Spleen (tissue), 11 donors: ENCODE results near the gene TMED8. TPM values are rescaled to one million over a fixed set of nuclear protein-coding genes. Genes with fewer than 3 reads are reported as not detected.

Experiments
- DNase-seq: peaks from one replicate; pipeline ENCODE4 v3.0.0-alpha.2; 2020
- H3K27ac ChIP-seq, 8 donors: fragments of 200-600 bp; sonication (generic) in 7 of 8; 1 replicate in 4 of 8; 2 replicates in 4 of 8; pipeline versions ENCODE4 v1.5.0 to v1.8.0; 2016 to 2021; ENCODE audit warnings: inconsistent platforms in 4 of 8, mild to moderate bottlenecking in 4 of 8, moderate library complexity in 1 of 8
- H3K27me3 ChIP-seq, 7 donors: fragments of 200-600 bp; sonication (generic) in 6 of 7; replicated peaks in 1 of 7; 1 replicate in 4 of 7; 2 replicates in 3 of 7; pipeline versions ENCODE4 v1.5.0 to v1.8.0; 2016 to 2021; ENCODE audit warnings: inconsistent platforms in 3 of 7, mild to moderate bottlenecking in 1 of 7
- H3K36me3 ChIP-seq, 6 donors: fragments of 200-600 bp; sonication (generic) in 5 of 6; 1 replicate in 4 of 6; 2 replicates in 2 of 6; pipeline versions ENCODE4 v1.5.0 to v1.8.0; 2016 to 2021; ENCODE audit warnings: inconsistent platforms in 2 of 6
- H3K4me1 ChIP-seq, 6 donors: fragments of 200-600 bp; sonication (generic) in 5 of 6; 1 replicate in 3 of 6; 2 replicates in 3 of 6; pipeline versions ENCODE4 v1.5.0 to v1.8.0; 2016 to 2021; ENCODE audit warnings: inconsistent platforms in 3 of 6
- H3K4me3 ChIP-seq, 8 donors: fragments of 200-600 bp; sonication (generic) in 7 of 8; 1 replicate in 4 of 8; 2 replicates in 4 of 8; pipeline versions ENCODE4 v1.5.0 to v1.8.0; 2016 to 2021; ENCODE audit warnings: inconsistent platforms in 4 of 8, mild to moderate bottlenecking in 4 of 8, moderate library complexity in 2 of 8
- H3K9me3 ChIP-seq, 8 donors: fragments of 200-600 bp; sonication (generic) in 7 of 8; 1 replicate in 4 of 8; 2 replicates in 4 of 8; pipeline versions ENCODE4 v1.5.0 to v1.8.0; 2016 to 2021; ENCODE audit warnings: inconsistent platforms in 4 of 8
- CTCF ChIP-seq, 11 experiments: fragments of 200-600 bp in 7 of 11; fragments of 450-650 bp in 4 of 11; sonication (generic) in 4 of 11; IDR thresholded peaks in 8 of 11; conservative IDR thresholded peaks in 3 of 11; 1 replicate in 7 of 11; 2 replicates in 4 of 11; pipeline versions ENCODE4 v1.4.0 to v1.8.0; 2016 to 2021; ENCODE audit warnings: antibody characterized with exemption in 11 of 11, inconsistent platforms in 4 of 11, mild to moderate bottlenecking in 1 of 11
- POLR2A ChIP-seq, 3 donors: fragments of 450-650 bp; IDR thresholded peaks; one replicate each; pipeline ENCODE4 v1.5.1; 2017; ENCODE audit warnings: antibody characterized with exemption in 3 of 3, mild to moderate bottlenecking in 1 of 3
- POLR2AphosphoS5 ChIP-seq, 3 donors: sonication (generic); formaldehyde crosslinking; IDR thresholded peaks; one replicate each; pipeline ENCODE4 v1.5.1; 2017; ENCODE audit warnings: antibody characterized with exemption in 3 of 3
- WGBS, 5 donors: extraction: QIAGEN DNeasy Blood & Tissue Kit in 3 of 5; methylation state at CpG; one replicate each; pipeline versions ENCODE4 v1.1.5 to v1.1.7; 2013 to 2018; 5-methylcytosine and 5-hydroxymethylcytosine counted together
- intact Hi-C: fragments of 100-400 bp; cut with DNase I; formaldehyde crosslinking; loops from one replicate; pipeline ENCODE4 v1.15.0; 2023; ENCODE audit warnings: low total_unique reads
- polyA plus RNA-seq, 3 donors: library from polyadenylated mRNA; stranded (reverse); fragments of 200-250 nt; gene quantifications; one replicate each; pipeline ENCODE4 v1.2.1, GENCODE V29; 2013
- total RNA-seq, 7 donors: library from RNA; depleted of rRNA in 3 of 7; stranded (reverse); fragments of >200 nt in 3 of 7; fragmentation: NEBNext Ultra II Directional in 4 of 7; extraction: Animal tissue kit (Norgen Biotek cat#: 25700) in 4 of 7; gene quantifications; one replicate each; pipeline versions ENCODE4 v1.1.0 to v1.2.1, GENCODE V29; 2016 to 2021
- donor health status: healthy with polysubstance abuse.
- donor health status: DM: no; HTN: no; CAD: no; lungs with moderate emphysema.
- donor health status: DM: no; HTN: no; CAD: no.
- donor health status: Bipolar disorder and iron deficiency.
- donor health status: healthy.
- donor health status: DM: no; HTN: no; CAD: no.
- donor health status: DM: yes; HTN: yes; CAD: no.

TMED8 gene
- total and polyA plus RNA-seq, 10 donors, result 8.1 to 32.3 (median 21.4) TPM

- DNase-seq, result no peak
- H3K4me1 ChIP-seq, result peaks cover 12 to 62% (median 37%) of the 10 kb centered on the region in 6 donors
- no peaks in the 10 kb centered on the region for H3K9me3 ChIP-seq
- peak overlapping the region in 6 of 8 donors; percentile 88 to 95 (median 94) for H3K27ac ChIP-seq
- intact Hi-C loops, result loop anchor here (5.0 kb wide), 1 partner anchor 80 kb away; the partner anchor contains the start of genes AHSA1 and VIPAS39
- TF ChIP-seq POLR2AphosphoS5 (IDR thresholded peaks at IDR 0.05) (no peak), CTCF (IDR thresholded peaks at IDR 0.05 in 8 of 11, conservative IDR thresholded peaks at IDR 0.05 in 3 of 11) (no peak), POLR2A (IDR thresholded peaks at IDR 0.05) (no peak)
- no peaks in the 10 kb centered on the region for H3K36me3 ChIP-seq
- H3K4me3 ChIP-seq, result peak overlapping the region; percentile 82 to 100 (median 98)
- H3K27me3 ChIP-seq, result no peaks in the 10 kb centered on the region
- 15 to 20% (median 16%) methylated on average over 10 of the region's 10 CpGs for WGBS, 5 donors
These were observed 579 bp upstream of the TMED8 start for GRCh38 chr14:77377502-77377844.

GRCh38 chr14:77375973-77376770 is 722 bp downstream of the TMED8 start:
- Histone ChIP-seq H3K9me3 (no peaks in the 10 kb centered on the region), H3K36me3 (no peaks in the 10 kb centered on the region), H3K4me1 (peaks cover 12 to 75% (median 49%) of the 10 kb centered on the region in 6 donors), H3K27ac (peak overlapping the region; percentile 78 to 95 (median 91)), H3K4me3 (peak overlapping the region; percentile 82 to 100 (median 98)), H3K27me3 (no peaks in the 10 kb centered on the region)
- 7 to 12% (median 10%) methylated on average over 23 to 24 of the region's 24 CpGs for WGBS, 5 donors
- peak; percentile 88 for DNase-seq
- TF ChIP-seq CTCF (IDR thresholded peaks at IDR 0.05 in 8 of 11, conservative IDR thresholded peaks at IDR 0.05 in 3 of 11), result no peak
- no peak for TF ChIP-seq POLR2A (IDR thresholded peaks at IDR 0.05)
- TF ChIP-seq POLR2AphosphoS5 (IDR thresholded peaks at IDR 0.05), result no peak
- intact Hi-C loops, result loop anchor here (5.0 kb wide), 1 partner anchor 81 kb away; the partner anchor contains the start of genes AHSA1 and VIPAS39

- no peaks in the 10 kb centered on the region for H3K27me3 ChIP-seq
- H3K4me1 ChIP-seq, result peaks cover 12 to 83% (median 51%) of the 10 kb centered on the region in 6 donors
- peak overlapping the region; percentile 82 to 100 (median 98) for H3K4me3 ChIP-seq
- 34 to 50% (median 45%) methylated on average over 9 of the region's 9 CpGs for WGBS, 5 donors
- TF ChIP-seq POLR2AphosphoS5 (IDR thresholded peaks at IDR 0.05) (no peak), POLR2A (IDR thresholded peaks at IDR 0.05) (no peak), CTCF (IDR thresholded peaks at IDR 0.05 in 8 of 11, conservative IDR thresholded peaks at IDR 0.05 in 3 of 11) (no peak)
- no peaks in the 10 kb centered on the region for H3K9me3 ChIP-seq
- DNase-seq, result no peak
- H3K36me3 ChIP-seq, result no peaks in the 10 kb centered on the region
- peak overlapping the region in 6 of 8 donors; percentile 60 to 95 (median 94) for H3K27ac ChIP-seq
- intact Hi-C loops, result loop anchor here (5.0 kb wide), 1 partner anchor 82 kb away; the partner anchor contains the start of genes AHSA1 and VIPAS39
These were observed 1.5 kb downstream of the TMED8 start for GRCh38 chr14:77375164-77375950.
